DND-41 (cell line): Measurements from ENCODE around the gene MRPL24.

Experiments
- EZH2 ChIP-seq: IDR thresholded peaks from 3 replicates; pipeline ENCODE4 v1.6.1; 2012; ENCODE audit warnings: borderline replicate concordance, low read depth, mild to moderate bottlenecking, moderate library complexity, low read length, inconsistent platforms; ENCODE audit not compliant: severe bottlenecking
- TF ChIP-seq, protein P1 (sequence below): IDR thresholded peaks from 2 replicates; pipeline ENCODE4 v1.5.1; 2012; ENCODE audit warnings: borderline replicate concordance, low read length, moderate library complexity, mild to moderate bottlenecking; ENCODE audit not compliant: poor library complexity, severe bottlenecking; ENCODE audit errors: extremely low read depth

DNA sequence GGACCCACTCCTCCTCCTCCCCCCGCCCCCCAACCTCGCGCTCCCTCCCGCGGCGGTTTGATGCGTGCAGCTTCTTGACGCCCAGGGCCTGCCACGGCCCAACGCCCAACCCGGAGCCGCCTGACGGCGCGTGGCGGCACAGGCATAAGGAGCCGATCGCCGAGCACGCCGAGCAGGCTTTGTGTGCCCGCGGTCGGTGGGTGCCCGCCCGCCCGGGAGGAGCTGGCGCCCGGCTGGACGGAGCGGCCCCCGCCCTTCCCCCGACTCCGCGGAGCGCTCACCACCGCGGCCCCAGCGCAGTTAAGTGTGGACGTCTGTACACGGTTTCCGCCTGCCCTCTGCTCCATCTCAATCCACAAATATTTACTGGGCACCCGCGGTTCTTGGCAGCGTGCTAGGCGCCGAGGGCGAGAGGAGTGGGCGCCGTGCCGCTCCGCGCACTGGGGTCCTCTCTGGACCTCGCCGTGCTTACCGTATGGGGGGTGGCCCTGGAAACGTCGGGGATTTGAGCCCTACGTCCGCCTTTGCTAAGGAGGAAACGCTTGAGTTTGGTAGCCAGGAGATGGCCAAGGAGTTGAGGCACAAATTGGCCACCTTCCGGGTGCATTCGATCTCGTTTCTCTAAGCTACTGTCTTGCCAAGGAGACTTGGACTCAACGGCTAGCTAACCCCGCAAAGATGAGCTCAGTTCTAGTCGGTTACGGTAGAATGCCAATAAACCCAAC is 11.0 kb upstream of the MRPL24 start:
- no peak for TF ChIP-seq EZH2
- TF ChIP-seq, protein P1, sequence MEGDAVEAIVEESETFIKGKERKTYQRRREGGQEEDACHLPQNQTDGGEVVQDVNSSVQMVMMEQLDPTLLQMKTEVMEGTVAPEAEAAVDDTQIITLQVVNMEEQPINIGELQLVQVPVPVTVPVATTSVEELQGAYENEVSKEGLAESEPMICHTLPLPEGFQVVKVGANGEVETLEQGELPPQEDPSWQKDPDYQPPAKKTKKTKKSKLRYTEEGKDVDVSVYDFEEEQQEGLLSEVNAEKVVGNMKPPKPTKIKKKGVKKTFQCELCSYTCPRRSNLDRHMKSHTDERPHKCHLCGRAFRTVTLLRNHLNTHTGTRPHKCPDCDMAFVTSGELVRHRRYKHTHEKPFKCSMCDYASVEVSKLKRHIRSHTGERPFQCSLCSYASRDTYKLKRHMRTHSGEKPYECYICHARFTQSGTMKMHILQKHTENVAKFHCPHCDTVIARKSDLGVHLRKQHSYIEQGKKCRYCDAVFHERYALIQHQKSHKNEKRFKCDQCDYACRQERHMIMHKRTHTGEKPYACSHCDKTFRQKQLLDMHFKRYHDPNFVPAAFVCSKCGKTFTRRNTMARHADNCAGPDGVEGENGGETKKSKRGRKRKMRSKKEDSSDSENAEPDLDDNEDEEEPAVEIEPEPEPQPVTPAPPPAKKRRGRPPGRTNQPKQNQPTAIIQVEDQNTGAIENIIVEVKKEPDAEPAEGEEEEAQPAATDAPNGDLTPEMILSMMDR = no peak
